ENCODE data around the gene ARMS2. TPM values are rescaled to one million over a fixed set of nuclear protein-coding genes. Genes with fewer than 3 reads are reported as not detected.

ARMS2 gene
- total RNA-seq, 1 donor from 2014 or later: not detected

DNA sequence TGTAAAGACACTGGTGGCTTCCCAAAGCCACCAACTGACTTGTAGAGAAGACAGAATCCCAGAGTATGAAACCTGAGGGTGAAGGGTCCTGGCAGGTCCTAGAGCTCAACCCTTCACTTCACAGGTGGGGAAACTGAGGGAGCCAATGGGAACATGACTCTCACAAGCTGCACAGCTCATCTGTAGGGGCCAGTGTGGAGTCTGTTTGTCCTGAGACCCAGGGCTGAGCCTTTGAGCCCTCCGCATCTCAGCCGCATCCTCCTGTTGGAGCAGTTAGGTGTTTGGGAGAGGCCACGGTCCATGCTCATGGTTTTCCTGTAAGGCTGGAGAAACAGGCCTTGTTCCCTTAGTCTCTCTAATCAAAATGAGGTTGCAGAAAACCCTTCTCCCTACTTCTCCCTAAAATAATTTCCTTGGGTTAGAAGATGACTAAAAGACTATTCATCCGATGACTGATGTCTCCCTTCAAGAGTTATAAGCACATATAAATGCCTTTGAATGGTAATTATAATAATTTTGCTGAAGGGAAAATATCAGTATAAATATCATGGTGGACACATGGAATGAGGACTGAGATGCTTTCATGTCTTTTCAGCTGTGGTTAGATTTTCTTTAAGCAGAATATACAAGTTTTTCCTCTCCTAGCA lies 17.2 kb downstream of the ARMS2 start:
- Histone ChIP-seq H3K27me3 (no peaks in the 10 kb centered on the region), H3K9me3 (no peaks in the 10 kb centered on the region), H3K27ac (no peak overlapping the region), H3K36me3 (no peaks in the 10 kb centered on the region), H3K4me1 (peaks cover 43% of the 10 kb centered on the region), H3K4me3 (no peak overlapping the region)
- TF ChIP-seq POLR2A (IDR thresholded peaks at IDR 0.05): no peak
- TF ChIP-seq, protein P1, sequence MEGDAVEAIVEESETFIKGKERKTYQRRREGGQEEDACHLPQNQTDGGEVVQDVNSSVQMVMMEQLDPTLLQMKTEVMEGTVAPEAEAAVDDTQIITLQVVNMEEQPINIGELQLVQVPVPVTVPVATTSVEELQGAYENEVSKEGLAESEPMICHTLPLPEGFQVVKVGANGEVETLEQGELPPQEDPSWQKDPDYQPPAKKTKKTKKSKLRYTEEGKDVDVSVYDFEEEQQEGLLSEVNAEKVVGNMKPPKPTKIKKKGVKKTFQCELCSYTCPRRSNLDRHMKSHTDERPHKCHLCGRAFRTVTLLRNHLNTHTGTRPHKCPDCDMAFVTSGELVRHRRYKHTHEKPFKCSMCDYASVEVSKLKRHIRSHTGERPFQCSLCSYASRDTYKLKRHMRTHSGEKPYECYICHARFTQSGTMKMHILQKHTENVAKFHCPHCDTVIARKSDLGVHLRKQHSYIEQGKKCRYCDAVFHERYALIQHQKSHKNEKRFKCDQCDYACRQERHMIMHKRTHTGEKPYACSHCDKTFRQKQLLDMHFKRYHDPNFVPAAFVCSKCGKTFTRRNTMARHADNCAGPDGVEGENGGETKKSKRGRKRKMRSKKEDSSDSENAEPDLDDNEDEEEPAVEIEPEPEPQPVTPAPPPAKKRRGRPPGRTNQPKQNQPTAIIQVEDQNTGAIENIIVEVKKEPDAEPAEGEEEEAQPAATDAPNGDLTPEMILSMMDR (IDR thresholded peaks at IDR 0.05): no peak
- no peak for TF ChIP-seq POLR2AphosphoS5 (IDR thresholded peaks at IDR 0.05; ENCODE audit: insufficient read depth in 1 of 2, low read depth in 1 of 2)
- no peak for DNase-seq (ENCODE audit: extremely low spot score in 2 of 2)
- intact Hi-C loops (cut with DNase I): no loop called here

DNA sequence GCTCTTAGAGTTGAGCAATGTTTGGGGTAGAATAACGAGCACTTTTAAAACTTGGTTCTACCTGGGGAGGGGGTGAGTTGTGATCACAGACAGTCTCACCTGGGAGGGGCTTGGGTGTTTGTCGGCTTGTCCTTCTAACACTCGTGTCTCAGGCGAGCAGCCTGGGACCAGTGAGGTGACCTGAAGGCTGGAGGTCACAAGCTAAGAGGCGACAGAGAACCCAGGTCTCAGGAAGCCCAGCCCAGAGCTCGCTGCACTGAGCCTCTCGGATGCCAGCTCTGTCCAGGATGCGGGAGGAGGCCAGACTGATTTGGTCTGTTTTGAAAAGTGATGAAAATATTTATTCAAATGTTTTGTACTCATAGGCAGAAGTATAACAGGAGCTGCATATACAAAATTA lies 18.7 kb downstream of the ARMS2 start:
- intact Hi-C loops (cut with DNase I): no loop called here
- H3K27me3 ChIP-seq: no peaks in the 10 kb centered on the region
- DNase-seq (ENCODE audit: extremely low spot score in 2 of 2): no peak
- H3K27ac ChIP-seq: no peak overlapping the region
- TF ChIP-seq POLR2AphosphoS5 (IDR thresholded peaks at IDR 0.05; ENCODE audit: insufficient read depth in 1 of 2, low read depth in 1 of 2) (no peak), POLR2A (IDR thresholded peaks at IDR 0.05) (no peak)
- TF ChIP-seq, protein P1 (IDR thresholded peaks at IDR 0.05): no peak
- H3K4me1 ChIP-seq: peaks cover 44% of the 10 kb centered on the region
- no peaks in the 10 kb centered on the region for H3K9me3 ChIP-seq
- no peak overlapping the region for H3K4me3 ChIP-seq
- H3K36me3 ChIP-seq: no peaks in the 10 kb centered on the region

DNA sequence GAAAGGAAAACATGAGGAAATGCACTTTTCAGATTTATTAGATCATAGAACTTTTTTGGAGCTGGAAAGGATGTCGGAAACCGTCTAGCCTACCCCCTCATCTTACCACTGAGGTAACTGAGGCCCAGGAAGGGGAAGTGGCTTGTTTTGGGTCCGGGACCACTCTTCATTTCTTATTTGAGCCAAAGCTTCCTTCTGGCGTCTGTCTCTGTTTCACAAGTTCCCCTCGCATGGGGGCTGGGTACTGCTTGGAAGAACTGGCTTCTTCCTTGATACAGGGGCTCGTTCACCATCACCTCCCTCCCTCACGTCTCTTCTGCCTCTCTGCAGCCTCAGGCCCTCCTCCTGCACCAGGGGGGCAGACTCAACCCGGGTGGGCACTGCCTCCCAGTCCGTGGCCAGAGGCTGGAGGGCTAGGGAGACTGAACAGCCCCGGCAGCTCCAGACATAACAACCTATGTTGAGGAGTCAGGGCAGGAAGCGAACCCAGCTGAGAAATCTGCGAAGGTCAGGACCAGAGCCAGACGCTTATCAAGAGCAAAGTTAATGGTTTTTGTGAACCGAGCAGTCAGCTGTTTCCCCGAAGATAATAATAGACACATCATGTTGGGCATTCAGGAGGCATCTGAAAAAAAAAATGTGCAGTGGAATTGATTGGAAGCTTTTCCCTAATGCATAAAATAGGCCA lies 19.8 kb downstream of the ARMS2 start:
- Histone ChIP-seq H3K36me3 (no peaks in the 10 kb centered on the region), H3K27ac (peak overlapping the region; percentile 56), H3K9me3 (no peaks in the 10 kb centered on the region), H3K27me3 (no peaks in the 10 kb centered on the region), H3K4me1 (peaks cover 41% of the 10 kb centered on the region), H3K4me3 (no peak overlapping the region)
- TF ChIP-seq POLR2A (IDR thresholded peaks at IDR 0.05) (no peak), POLR2AphosphoS5 (IDR thresholded peaks at IDR 0.05; ENCODE audit: insufficient read depth in 1 of 2, low read depth in 1 of 2) (no peak)
- TF ChIP-seq, protein P1 (IDR thresholded peaks at IDR 0.05): no peak
- no peak for DNase-seq (ENCODE audit: extremely low spot score in 2 of 2)
- intact Hi-C loops (cut with DNase I): no loop called here

DNA sequence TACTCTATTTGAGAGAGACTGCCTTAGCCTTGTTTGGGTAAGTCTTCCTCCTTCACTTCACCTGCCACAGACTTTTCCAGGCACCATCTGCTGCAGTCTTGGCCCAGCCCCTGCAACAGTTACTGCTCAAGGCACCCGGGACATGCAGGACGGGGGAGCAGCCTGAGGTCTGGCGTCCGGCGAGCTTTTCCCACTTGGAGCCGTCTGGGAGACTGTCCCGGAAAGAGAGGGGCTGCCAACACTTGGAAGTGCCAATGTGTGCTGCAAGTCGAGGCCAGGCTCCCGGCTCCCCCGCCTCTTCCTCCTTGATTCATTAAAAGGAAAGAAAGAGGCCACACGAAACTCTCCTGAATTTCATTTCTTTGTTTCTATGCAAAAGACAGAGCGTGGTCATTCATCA lies 20.6 kb downstream of the ARMS2 start:
- H3K36me3 ChIP-seq: no peaks in the 10 kb centered on the region
- TF ChIP-seq, protein P1 (IDR thresholded peaks at IDR 0.05): no peak
- TF ChIP-seq POLR2AphosphoS5 (IDR thresholded peaks at IDR 0.05; ENCODE audit: insufficient read depth in 1 of 2, low read depth in 1 of 2): peak in 1 of 2 donors; percentile 60
- H3K4me3 ChIP-seq: peak overlapping the region in 1 of 2 donors; percentile 9
- peak overlapping the region; percentile 56 for H3K27ac ChIP-seq
- peaks cover 38% of the 10 kb centered on the region for H3K4me1 ChIP-seq
- intact Hi-C loops (cut with DNase I): no loop called here
- DNase-seq (ENCODE audit: extremely low spot score in 2 of 2): no peak
- H3K9me3 ChIP-seq: no peaks in the 10 kb centered on the region
- H3K27me3 ChIP-seq: no peaks in the 10 kb centered on the region

Data from vagina (tissue), 2 donors.